Measurements from ENCODE around the gene PARD3. TPM values are rescaled to one million over a fixed set of nuclear protein-coding genes. Genes with fewer than 3 reads are reported as not detected.

The PARD3 gene
- total and polyA plus RNA-seq, 2 donors (not counting 1 experiment from before 2014, with no cell fraction given) = 24.0 to 46.4 TPM

GRCh38 chr10:34241226-34242000, 573.7 kb downstream of the PARD3 start:
- Histone ChIP-seq H2AFZ (ENCODE audit: low read length) (no peak overlapping the region), H3K4me2 (ENCODE audit: extremely low read depth, insufficient read depth, low read length) (no peak overlapping the region), H3K36me3 (ENCODE audit: control insufficient read depth, insufficient read depth, low read length) (no peaks in the 10 kb centered on the region), H3K9me3 (ENCODE audit: control insufficient read depth, insufficient read depth, low read depth, low read length) (no peaks in the 10 kb centered on the region), H4K20me1 (ENCODE audit: control insufficient read depth, extremely low read depth, insufficient read depth, low read length) (no peaks in the 10 kb centered on the region), H3K4me1 (ENCODE audit: control insufficient read depth, extremely low read depth, insufficient read depth, low read length) (no peaks in the 10 kb centered on the region), H3K27me3 (ENCODE audit: control insufficient read depth, insufficient read depth, low read length) (no peaks in the 10 kb centered on the region), H3K4me3 (replicated peaks in 1 of 4; ENCODE audit: control extremely low read depth in 1 of 4, insufficient read depth in 1 of 4, low read depth in 3 of 4, low read length in 4 of 4) (no peak overlapping the region), H3K27ac (ENCODE audit: insufficient read depth, low read length) (no peak overlapping the region), H3K79me2 (ENCODE audit: control insufficient read depth, insufficient read depth, low read length) (no peaks in the 10 kb centered on the region), H3K9ac (ENCODE audit: insufficient read depth, low read length) (no peak overlapping the region)
- TF ChIP-seq EZH2 (IDR thresholded peaks at IDR 0.05; ENCODE audit: low read length, missing control alignments) (no peak), CTCF (conservative IDR thresholded peaks at IDR 0.05 in 1 of 2, IDR thresholded peaks at IDR 0.05 in 1 of 2; ENCODE audit: low read depth in 1 of 2, low read length in 2 of 2) (no peak)
- DNase-seq (ENCODE audit: low read depth in 2 of 2) = no peak

GRCh38 chr10:34240039-34240438, 575.1 kb downstream of the PARD3 start:
- H3K27me3 ChIP-seq (ENCODE audit: control insufficient read depth, insufficient read depth, low read length) = no peaks in the 10 kb centered on the region
- TF ChIP-seq CTCF (conservative IDR thresholded peaks at IDR 0.05 in 1 of 2, IDR thresholded peaks at IDR 0.05 in 1 of 2; ENCODE audit: low read depth in 1 of 2, low read length in 2 of 2) (no peak), EZH2 (IDR thresholded peaks at IDR 0.05; ENCODE audit: low read length, missing control alignments) (no peak)
- peak in 1 of 2 donors; percentile 36 for DNase-seq (ENCODE audit: low read depth in 2 of 2)
- no peaks in the 10 kb centered on the region for H3K36me3 ChIP-seq (ENCODE audit: control insufficient read depth, insufficient read depth, low read length)
- H3K4me3 ChIP-seq (replicated peaks in 1 of 4; ENCODE audit: control extremely low read depth in 1 of 4, insufficient read depth in 1 of 4, low read depth in 3 of 4, low read length in 4 of 4) = no peak overlapping the region
- H3K9me3 ChIP-seq (ENCODE audit: control insufficient read depth, insufficient read depth, low read depth, low read length) = no peaks in the 10 kb centered on the region
- no peaks in the 10 kb centered on the region for H3K4me1 ChIP-seq (ENCODE audit: control insufficient read depth, extremely low read depth, insufficient read depth, low read length)
- no peaks in the 10 kb centered on the region for H3K79me2 ChIP-seq (ENCODE audit: control insufficient read depth, insufficient read depth, low read length)
- H3K27ac ChIP-seq (ENCODE audit: insufficient read depth, low read length) = no peak overlapping the region
- no peaks in the 10 kb centered on the region for H4K20me1 ChIP-seq (ENCODE audit: control insufficient read depth, extremely low read depth, insufficient read depth, low read length)
- H2AFZ ChIP-seq (ENCODE audit: low read length) = no peak overlapping the region
- H3K9ac ChIP-seq (ENCODE audit: insufficient read depth, low read length) = no peak overlapping the region
- no peak overlapping the region for H3K4me2 ChIP-seq (ENCODE audit: extremely low read depth, insufficient read depth, low read length)

DNA sequence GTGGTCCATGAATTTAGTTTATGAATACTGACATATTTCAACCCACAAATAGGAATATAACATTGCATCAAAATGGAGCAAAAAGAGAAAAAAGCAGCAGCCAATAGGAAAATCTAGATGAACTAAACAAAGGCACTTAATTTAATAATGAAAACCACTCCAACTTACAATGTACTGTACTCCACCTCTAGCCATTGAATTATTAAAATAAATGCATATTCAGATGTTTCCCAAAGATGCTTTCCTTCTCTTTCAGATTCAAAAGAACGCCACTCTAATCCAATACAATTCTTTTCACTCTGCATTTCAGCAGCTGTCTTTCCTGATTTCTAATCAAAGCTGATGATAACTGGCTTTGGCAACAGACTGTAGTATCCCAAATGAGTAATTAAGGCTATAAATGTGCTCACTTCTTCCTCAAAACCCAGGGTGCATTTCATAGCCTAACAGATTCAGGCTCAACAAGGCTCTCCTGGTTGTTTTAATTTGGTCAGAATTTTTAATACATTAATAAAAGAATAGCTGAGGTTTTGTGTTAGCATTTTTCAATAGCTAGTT, 577.1 kb downstream of the PARD3 start:
- Histone ChIP-seq H4K20me1 (ENCODE audit: control insufficient read depth, extremely low read depth, insufficient read depth, low read length) (no peaks in the 10 kb centered on the region), H3K4me1 (ENCODE audit: control insufficient read depth, extremely low read depth, insufficient read depth, low read length) (no peaks in the 10 kb centered on the region), H3K4me2 (ENCODE audit: extremely low read depth, insufficient read depth, low read length) (no peak overlapping the region), H3K9me3 (ENCODE audit: control insufficient read depth, insufficient read depth, low read depth, low read length) (no peaks in the 10 kb centered on the region), H3K36me3 (ENCODE audit: control insufficient read depth, insufficient read depth, low read length) (no peaks in the 10 kb centered on the region), H3K27me3 (ENCODE audit: control insufficient read depth, insufficient read depth, low read length) (no peaks in the 10 kb centered on the region), H3K79me2 (ENCODE audit: control insufficient read depth, insufficient read depth, low read length) (no peaks in the 10 kb centered on the region), H3K27ac (ENCODE audit: insufficient read depth, low read length) (no peak overlapping the region), H3K9ac (ENCODE audit: insufficient read depth, low read length) (no peak overlapping the region), H2AFZ (ENCODE audit: low read length) (no peak overlapping the region), H3K4me3 (replicated peaks in 1 of 4; ENCODE audit: control extremely low read depth in 1 of 4, insufficient read depth in 1 of 4, low read depth in 3 of 4, low read length in 4 of 4) (no peak overlapping the region)
- DNase-seq (ENCODE audit: low read depth in 2 of 2) = no peak
- no peak for TF ChIP-seq EZH2 (IDR thresholded peaks at IDR 0.05; ENCODE audit: low read length, missing control alignments)

All from fibroblast of lung (primary cell).